Upper lobe of left lung (tissue), 6 donors: ENCODE data around the gene FOXN4. TPM values are rescaled to one million over a fixed set of nuclear protein-coding genes. Genes with fewer than 3 reads are reported as not detected.

ENCODE experiments used
- ATAC-seq, 2 donors: fragments of 200-7000 bp; cut with Tn5 transposase; one replicate each; pipeline ENCODE4 v1.9.1; 2022; ENCODE audit warnings: mild to moderate bottlenecking in 2 of 2, moderate library complexity in 2 of 2; ENCODE audit not compliant: low FRiP score in 2 of 2
- DNase-seq, 2 donors: peaks; one replicate each; pipeline ENCODE4 v3.0.0-alpha.2; 2019 to 2020
- H3K27ac ChIP-seq, 4 donors: fragments of 200-600 bp; sonication (generic); one replicate each; pipeline ENCODE4 v1.5.1; 2016 to 2019
- H3K27me3 ChIP-seq, 4 donors: fragments of 200-600 bp; sonication (generic); one replicate each; pipeline ENCODE4 v1.5.1; 2017 to 2019
- H3K36me3 ChIP-seq, 4 donors: fragments of 200-600 bp; sonication (generic); one replicate each; pipeline ENCODE4 v1.5.1; 2016 to 2019
- H3K4me1 ChIP-seq, 4 donors: fragments of 200-600 bp; sonication (generic); one replicate each; pipeline ENCODE4 v1.5.1; 2018 to 2019
- H3K4me3 ChIP-seq, 4 donors: fragments of 200-600 bp; sonication (generic); one replicate each; pipeline ENCODE4 v1.5.1; 2017 to 2019; ENCODE audit warnings: mild to moderate bottlenecking in 2 of 4, moderate library complexity in 1 of 4
- H3K9me3 ChIP-seq, 4 donors: fragments of 200-600 bp; sonication (generic); one replicate each; pipeline ENCODE4 v1.5.1; 2018 to 2019
- CTCF ChIP-seq, 6 experiments: fragments of 450-650 bp in 4 of 6; fragments of 200-600 bp in 2 of 6; sonication (generic) in 2 of 6; IDR thresholded peaks; one replicate each; pipeline ENCODE4 v1.5.1; 2016 to 2019; ENCODE audit warnings: antibody characterized with exemption in 6 of 6
- EP300 ChIP-seq, 4 donors: sonication (generic); formaldehyde crosslinking; IDR thresholded peaks; one replicate each; pipeline ENCODE4 v1.5.1; 2017; ENCODE audit warnings: antibody characterized with exemption in 4 of 4, control low read depth in 2 of 4
- POLR2A ChIP-seq, 4 donors: fragments of 450-650 bp; IDR thresholded peaks; one replicate each; pipeline ENCODE4 v1.5.1; 2016 to 2017; ENCODE audit warnings: antibody characterized with exemption in 4 of 4, mild to moderate bottlenecking in 2 of 4
- POLR2AphosphoS5 ChIP-seq, 2 donors: sonication (generic); formaldehyde crosslinking; IDR thresholded peaks; one replicate each; pipeline ENCODE4 v1.5.1; 2017; ENCODE audit warnings: antibody characterized with exemption in 2 of 2
- WGBS, 2 donors: methylation state at CpG; one replicate each; pipeline ENCODE4 v1.1.5; 2017 to 2018; 5-methylcytosine and 5-hydroxymethylcytosine counted together
- total RNA-seq, 6 donors: library from RNA; depleted of rRNA in 4 of 6; stranded (reverse); fragments of >200 nt in 4 of 6; gene quantifications; one replicate each; pipeline versions ENCODE4 v1.1.0 to v1.2.1, GENCODE V29; 2016 to 2021
- donor health status: DM: no; HTN: no; CAD: no; lungs with moderate emphysema.
- donor health status: DM: no; HTN: yes; CAD: no; lungs with severe emphysema.

The FOXN4 gene
- total RNA-seq, 6 donors from 2014 or later: 0.49 to 5.2 (median 1.1) TPM; not detected in 3

- Histone ChIP-seq H3K27ac (no peak overlapping the region), H3K27me3 (no peaks in the 10 kb centered on the region), H3K4me1 (no peaks in the 10 kb centered on the region), H3K36me3 (no peaks in the 10 kb centered on the region), H3K4me3 (no peak overlapping the region), H3K9me3 (no peaks in the 10 kb centered on the region)
- DNase-seq (no peak), ATAC-seq (peak in 1 of 2 donors; percentile 19)
- TF ChIP-seq POLR2A (IDR thresholded peaks at IDR 0.05) (no peak), EP300 (IDR thresholded peaks at IDR 0.05) (no peak), CTCF (IDR thresholded peaks at IDR 0.05) (no peak), POLR2AphosphoS5 (IDR thresholded peaks at IDR 0.05) (no peak)
- WGBS, 2 donors: 67 to 100% methylated on average over 1 of the region's 1 CpG
Observed at GRCh38 chr12:109336593-109336992, 27.5 kb upstream of the FOXN4 start.

- TF ChIP-seq POLR2A (IDR thresholded peaks at IDR 0.05) (no peak), POLR2AphosphoS5 (IDR thresholded peaks at IDR 0.05) (no peak), CTCF (IDR thresholded peaks at IDR 0.05) (no peak), EP300 (IDR thresholded peaks at IDR 0.05) (no peak)
- Histone ChIP-seq H3K4me3 (no peak overlapping the region), H3K36me3 (no peaks in the 10 kb centered on the region), H3K27me3 (no peaks in the 10 kb centered on the region), H3K4me1 (no peaks in the 10 kb centered on the region), H3K9me3 (no peaks in the 10 kb centered on the region), H3K27ac (no peak overlapping the region)
- ATAC-seq (no peak), DNase-seq (no peak)
- 97% methylated on average over 2 of the region's 2 CpGs for WGBS, 2 donors
Observed at GRCh38 chr12:109334887-109335286, 25.8 kb upstream of the FOXN4 start.

DNA sequence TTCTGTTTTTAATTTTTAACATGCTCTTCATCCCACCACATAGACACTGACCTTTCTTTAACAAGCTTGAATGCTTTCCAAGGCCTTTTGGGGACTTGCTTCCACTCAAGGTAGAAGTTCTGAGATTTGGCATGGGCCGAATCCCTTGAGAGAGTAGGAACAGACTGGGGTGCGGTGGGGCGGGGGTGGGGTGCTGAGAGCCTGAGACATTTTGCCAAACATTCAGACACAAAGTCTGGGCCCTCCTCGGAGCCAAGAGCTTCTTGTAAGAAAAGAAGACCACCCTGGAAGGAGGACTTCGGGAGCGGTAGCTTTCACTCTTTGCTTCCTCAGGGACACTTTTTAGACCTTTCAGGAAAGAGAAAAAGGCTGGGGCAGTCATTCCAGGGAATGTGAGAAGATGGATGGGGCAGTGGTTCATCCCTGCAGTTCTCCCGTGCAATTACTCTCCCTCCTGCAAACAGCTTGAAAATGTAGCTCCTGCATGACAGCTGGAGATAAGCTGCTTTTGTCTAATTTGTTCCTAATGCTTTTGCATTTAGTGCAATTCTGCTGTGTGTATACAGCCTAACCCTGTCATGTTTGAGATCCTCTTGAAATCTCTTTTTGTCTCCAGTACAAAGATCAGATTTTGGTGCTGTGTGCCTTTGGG, 22.3 kb upstream of the FOXN4 start:
- Histone ChIP-seq H3K27ac (no peak overlapping the region), H3K9me3 (no peaks in the 10 kb centered on the region), H3K36me3 (no peaks in the 10 kb centered on the region), H3K4me3 (no peak overlapping the region), H3K27me3 (no peaks in the 10 kb centered on the region), H3K4me1 (no peaks in the 10 kb centered on the region)
- 48 to 51% methylated on average over 7 of the region's 7 CpGs for WGBS, 2 donors
- TF ChIP-seq POLR2AphosphoS5 (IDR thresholded peaks at IDR 0.05) (no peak), EP300 (IDR thresholded peaks at IDR 0.05) (no peak), CTCF (IDR thresholded peaks at IDR 0.05) (no peak), POLR2A (IDR thresholded peaks at IDR 0.05) (no peak)
- ATAC-seq: no peak
- no peak for DNase-seq

GRCh38 chr12:109330282-109331230, 21.5 kb upstream of the FOXN4 start:
- TF ChIP-seq POLR2A (IDR thresholded peaks at IDR 0.05) (no peak), EP300 (IDR thresholded peaks at IDR 0.05) (no peak), CTCF (IDR thresholded peaks at IDR 0.05) (no peak), POLR2AphosphoS5 (IDR thresholded peaks at IDR 0.05) (no peak)
- H3K4me3 ChIP-seq: no peak overlapping the region
- H3K9me3 ChIP-seq: no peaks in the 10 kb centered on the region
- 83 to 86% methylated on average over 16 of the region's 16 CpGs for WGBS, 2 donors
- ATAC-seq (no peak), DNase-seq (no peak)
- H3K4me1 ChIP-seq: no peaks in the 10 kb centered on the region
- no peaks in the 10 kb centered on the region for H3K27me3 ChIP-seq
- H3K36me3 ChIP-seq: no peaks in the 10 kb centered on the region
- no peak overlapping the region for H3K27ac ChIP-seq
